B cell (primary cell): ENCODE data around the gene COX6A2.
"Not testable (repeated sequence)": the region's sequence is repeated elsewhere in the genome, so short reads cannot be mapped to it uniquely, and the experiment has no call there.

ENCODE experiments used
- EZH2 ChIP-seq: IDR thresholded peaks from 2 replicates; pipeline ENCODE4 v1.6.1; 2012; ENCODE audit warnings: borderline replicate concordance, low read depth, mild to moderate bottlenecking, moderate library complexity, low read length; ENCODE audit not compliant: insufficient read depth, poor library complexity, severe bottlenecking
- TF ChIP-seq, protein P1 (sequence below): fragments of 200-600 bp; IDR thresholded peaks from one replicate; pipeline ENCODE4 v1.8.0; 2022; ENCODE audit warnings: antibody characterized with exemption, mild to moderate bottlenecking

DNA sequence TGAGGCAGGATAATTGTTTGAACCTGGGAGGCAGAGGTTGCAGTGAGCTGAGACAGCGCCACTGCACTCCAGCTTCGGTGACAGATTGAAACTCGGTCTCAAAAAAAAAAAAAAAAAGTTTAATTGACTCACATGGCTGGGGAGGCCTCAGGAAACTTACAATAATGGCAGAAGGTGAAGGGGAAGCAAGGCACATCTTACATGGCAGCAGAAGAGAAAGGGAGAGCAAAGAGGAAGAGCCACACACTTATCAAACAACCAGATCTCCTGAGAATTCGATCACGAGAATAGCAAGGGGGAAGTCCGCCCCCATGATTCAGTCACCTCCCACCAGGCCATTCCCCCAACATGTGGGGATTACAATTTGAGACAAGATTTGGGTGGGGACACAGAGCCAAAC lies 17.8 kb upstream of the COX6A2 start:
- TF ChIP-seq, protein P1, sequence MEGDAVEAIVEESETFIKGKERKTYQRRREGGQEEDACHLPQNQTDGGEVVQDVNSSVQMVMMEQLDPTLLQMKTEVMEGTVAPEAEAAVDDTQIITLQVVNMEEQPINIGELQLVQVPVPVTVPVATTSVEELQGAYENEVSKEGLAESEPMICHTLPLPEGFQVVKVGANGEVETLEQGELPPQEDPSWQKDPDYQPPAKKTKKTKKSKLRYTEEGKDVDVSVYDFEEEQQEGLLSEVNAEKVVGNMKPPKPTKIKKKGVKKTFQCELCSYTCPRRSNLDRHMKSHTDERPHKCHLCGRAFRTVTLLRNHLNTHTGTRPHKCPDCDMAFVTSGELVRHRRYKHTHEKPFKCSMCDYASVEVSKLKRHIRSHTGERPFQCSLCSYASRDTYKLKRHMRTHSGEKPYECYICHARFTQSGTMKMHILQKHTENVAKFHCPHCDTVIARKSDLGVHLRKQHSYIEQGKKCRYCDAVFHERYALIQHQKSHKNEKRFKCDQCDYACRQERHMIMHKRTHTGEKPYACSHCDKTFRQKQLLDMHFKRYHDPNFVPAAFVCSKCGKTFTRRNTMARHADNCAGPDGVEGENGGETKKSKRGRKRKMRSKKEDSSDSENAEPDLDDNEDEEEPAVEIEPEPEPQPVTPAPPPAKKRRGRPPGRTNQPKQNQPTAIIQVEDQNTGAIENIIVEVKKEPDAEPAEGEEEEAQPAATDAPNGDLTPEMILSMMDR, result not testable (repeated sequence)
- TF ChIP-seq EZH2, result not testable (repeated sequence)
